Measurements from ENCODE around the gene FGF14.

FGF14 gene

DNA sequence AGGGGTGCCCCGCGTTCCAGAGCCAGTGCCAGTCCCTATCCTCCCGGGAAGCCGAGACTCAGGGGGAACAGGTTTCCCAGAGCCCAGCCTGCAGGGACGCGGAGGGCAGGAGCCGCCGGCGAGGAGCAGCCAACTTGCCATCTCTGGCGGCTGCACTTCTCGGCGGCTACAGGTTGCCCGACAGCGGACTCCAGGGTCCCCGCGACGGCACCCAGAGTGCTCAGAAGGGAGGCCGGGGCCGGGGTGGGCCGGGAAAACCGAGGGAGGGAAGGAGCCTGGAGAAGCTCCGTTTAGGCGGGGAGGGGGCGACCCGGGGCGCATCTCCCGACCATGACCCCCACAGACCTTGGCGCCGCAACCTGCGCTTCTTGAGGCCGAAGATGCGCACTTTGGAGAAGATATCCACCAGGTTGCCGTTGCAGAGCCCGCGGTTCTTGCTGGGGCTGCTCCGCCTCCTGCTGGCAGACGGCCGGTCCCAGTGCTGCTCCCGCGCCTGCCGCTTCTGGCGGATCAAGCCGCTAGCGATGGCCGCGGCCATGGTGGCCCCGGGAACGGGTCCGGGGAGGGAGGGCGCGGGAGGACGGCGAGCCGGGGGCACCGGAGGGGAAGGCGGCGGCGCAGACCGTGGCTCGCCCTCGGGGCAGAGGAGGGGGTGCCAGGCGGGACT lies 485.6 kb downstream of the FGF14 start:
- H3K79me1 ChIP-seq (ENCODE audit: low read length): no peaks in the 10 kb centered on the region
- no peak overlapping the region for H2AK5ac ChIP-seq (ENCODE audit: low read length)
- H3K4me3 ChIP-seq (ENCODE audit: low read depth, low read length): peak overlapping the region; percentile 43
- no peak overlapping the region for H2BK120ac ChIP-seq (ENCODE audit: insufficient read depth, low read length, poor library complexity)
- H3K4me2 ChIP-seq (ENCODE audit: low read length): peak overlapping the region; percentile 77
- H2BK5ac ChIP-seq (ENCODE audit: low read depth, low read length, poor library complexity): no peak overlapping the region
- peaks cover 36% of the 10 kb centered on the region for H3K27me3 ChIP-seq (ENCODE audit: insufficient read depth, low read length)
- H3K14ac ChIP-seq (ENCODE audit: low read length): no peak overlapping the region
- H3K4me1 ChIP-seq (ENCODE audit: control insufficient read depth in 1 of 2, insufficient read depth in 2 of 2, low read length in 2 of 2): peaks cover 4 to 11% of the 10 kb centered on the region in 2 experiments
- no peak overlapping the region for H4K12ac ChIP-seq (ENCODE audit: low read depth, low read length)
- H3K9me3 ChIP-seq (ENCODE audit: insufficient read depth, low read depth, low read length): peaks cover 2% of the 10 kb centered on the region
- H2BK12ac ChIP-seq (ENCODE audit: low read length): no peak overlapping the region
- H2AFZ ChIP-seq (ENCODE audit: insufficient read depth, low read length, poor library complexity): no peak overlapping the region
- no peak overlapping the region for H3K4ac ChIP-seq (ENCODE audit: low read depth, low read length)
- H3K79me2 ChIP-seq (ENCODE audit: control insufficient read depth, insufficient read depth, low read length, poor library complexity): no peaks in the 10 kb centered on the region
- no peak overlapping the region for H4K8ac ChIP-seq (ENCODE audit: low read depth, low read length)
- WGBS (ENCODE audit: extremely low coverage, insufficient coverage, insufficient read length): no CpG with 5 or more reads among the region's 62 CpGs
- H3K36me3 ChIP-seq (ENCODE audit: control insufficient read depth in 1 of 2, insufficient read depth in 2 of 2, low read length in 2 of 2): no peaks in the 10 kb centered on the region
- H3K9ac ChIP-seq (ENCODE audit: low read length): no peak overlapping the region
- no peak overlapping the region for H3K23ac ChIP-seq (ENCODE audit: low read length)
- no peak overlapping the region for H4K91ac ChIP-seq (ENCODE audit: low read depth, low read length)
- DNase-seq: no peak
- H3K18ac ChIP-seq (ENCODE audit: low read length): no peak overlapping the region
- H3K27ac ChIP-seq (ENCODE audit: low read depth, low read length): no peak overlapping the region

DNA sequence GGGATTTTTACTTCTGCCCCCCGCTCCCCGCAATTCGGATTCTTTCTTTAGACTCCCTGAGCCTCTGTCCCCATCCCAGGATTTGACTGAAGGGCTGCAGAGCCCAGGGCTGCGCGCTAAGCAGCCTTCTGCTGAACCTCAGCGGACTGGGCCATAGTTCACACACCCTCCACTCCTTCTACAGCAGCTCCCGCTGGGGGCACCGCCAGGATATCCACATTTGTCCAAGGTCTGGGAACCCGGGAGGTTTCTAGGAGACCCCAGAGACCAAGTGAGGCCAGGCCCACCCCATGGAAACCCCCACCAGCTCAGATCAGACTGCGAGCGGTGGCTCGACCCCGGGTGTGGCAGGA lies 486.1 kb downstream of the FGF14 start:
- no peaks in the 10 kb centered on the region for H3K79me1 ChIP-seq (ENCODE audit: low read length)
- H2BK12ac ChIP-seq (ENCODE audit: low read length): no peak overlapping the region
- no peaks in the 10 kb centered on the region for H3K36me3 ChIP-seq (ENCODE audit: control insufficient read depth in 1 of 2, insufficient read depth in 2 of 2, low read length in 2 of 2)
- no peak overlapping the region for H3K4ac ChIP-seq (ENCODE audit: low read depth, low read length)
- no peak overlapping the region for H2AK5ac ChIP-seq (ENCODE audit: low read length)
- no peak overlapping the region for H4K12ac ChIP-seq (ENCODE audit: low read depth, low read length)
- no peak overlapping the region for H2BK5ac ChIP-seq (ENCODE audit: low read depth, low read length, poor library complexity)
- peaks cover 2% of the 10 kb centered on the region for H3K9me3 ChIP-seq (ENCODE audit: insufficient read depth, low read depth, low read length)
- H4K91ac ChIP-seq (ENCODE audit: low read depth, low read length): no peak overlapping the region
- no peak overlapping the region for H3K27ac ChIP-seq (ENCODE audit: low read depth, low read length)
- no peak overlapping the region for H2AFZ ChIP-seq (ENCODE audit: insufficient read depth, low read length, poor library complexity)
- no peak overlapping the region for H3K4me3 ChIP-seq (ENCODE audit: low read depth, low read length)
- H3K23ac ChIP-seq (ENCODE audit: low read length): no peak overlapping the region
- peaks cover 4 to 11% of the 10 kb centered on the region in 2 experiments for H3K4me1 ChIP-seq (ENCODE audit: control insufficient read depth in 1 of 2, insufficient read depth in 2 of 2, low read length in 2 of 2)
- H3K4me2 ChIP-seq (ENCODE audit: low read length): no peak overlapping the region
- WGBS (ENCODE audit: extremely low coverage, insufficient coverage, insufficient read length): no CpG with 5 or more reads among the region's 13 CpGs
- no peak overlapping the region for H3K14ac ChIP-seq (ENCODE audit: low read length)
- DNase-seq: no peak
- H4K8ac ChIP-seq (ENCODE audit: low read depth, low read length): no peak overlapping the region
- H3K18ac ChIP-seq (ENCODE audit: low read length): no peak overlapping the region
- H3K9ac ChIP-seq (ENCODE audit: low read length): no peak overlapping the region
- no peak overlapping the region for H2BK120ac ChIP-seq (ENCODE audit: insufficient read depth, low read length, poor library complexity)
- peaks cover 36% of the 10 kb centered on the region for H3K27me3 ChIP-seq (ENCODE audit: insufficient read depth, low read length)
- no peaks in the 10 kb centered on the region for H3K79me2 ChIP-seq (ENCODE audit: control insufficient read depth, insufficient read depth, low read length, poor library complexity)

DNA sequence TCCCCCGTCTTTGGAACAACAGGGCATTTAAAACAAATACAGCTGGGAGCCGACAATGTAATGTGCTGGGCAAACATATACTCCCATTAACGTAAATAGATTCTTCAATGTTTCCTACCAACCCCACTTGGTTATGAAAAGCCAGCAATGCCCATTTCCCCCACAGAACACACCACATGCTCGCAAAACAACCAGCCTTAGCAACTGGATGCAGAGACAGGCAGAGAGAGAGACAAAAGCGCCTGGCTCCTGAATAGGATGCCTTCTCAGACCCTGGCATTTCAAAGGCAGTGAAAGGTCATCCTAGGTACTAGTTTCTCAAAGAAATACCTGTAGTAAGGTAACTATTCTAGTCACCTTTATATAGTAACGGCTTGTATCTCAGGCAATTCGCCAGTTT lies 486.5 kb downstream of the FGF14 start:
- H4K12ac ChIP-seq (ENCODE audit: low read depth, low read length): no peak overlapping the region
- no CpG with 5 or more reads among the region's 7 CpGs for WGBS (ENCODE audit: extremely low coverage, insufficient coverage, insufficient read length)
- H3K4ac ChIP-seq (ENCODE audit: low read depth, low read length): no peak overlapping the region
- no peaks in the 10 kb centered on the region for H3K79me2 ChIP-seq (ENCODE audit: control insufficient read depth, insufficient read depth, low read length, poor library complexity)
- H3K14ac ChIP-seq (ENCODE audit: low read length): no peak overlapping the region
- no peaks in the 10 kb centered on the region for H3K79me1 ChIP-seq (ENCODE audit: low read length)
- peaks cover 4 to 11% of the 10 kb centered on the region in 2 experiments for H3K4me1 ChIP-seq (ENCODE audit: control insufficient read depth in 1 of 2, insufficient read depth in 2 of 2, low read length in 2 of 2)
- no peak overlapping the region for H3K4me3 ChIP-seq (ENCODE audit: low read depth, low read length)
- peaks cover 36% of the 10 kb centered on the region for H3K27me3 ChIP-seq (ENCODE audit: insufficient read depth, low read length)
- H3K36me3 ChIP-seq (ENCODE audit: control insufficient read depth in 1 of 2, insufficient read depth in 2 of 2, low read length in 2 of 2): no peaks in the 10 kb centered on the region
- no peak overlapping the region for H2AK5ac ChIP-seq (ENCODE audit: low read length)
- H2AFZ ChIP-seq (ENCODE audit: insufficient read depth, low read length, poor library complexity): no peak overlapping the region
- no peak overlapping the region for H3K9ac ChIP-seq (ENCODE audit: low read length)
- no peak overlapping the region for H3K27ac ChIP-seq (ENCODE audit: low read depth, low read length)
- no peak overlapping the region for H2BK120ac ChIP-seq (ENCODE audit: insufficient read depth, low read length, poor library complexity)
- H4K91ac ChIP-seq (ENCODE audit: low read depth, low read length): no peak overlapping the region
- H3K9me3 ChIP-seq (ENCODE audit: insufficient read depth, low read depth, low read length): peaks cover 2% of the 10 kb centered on the region
- no peak overlapping the region for H3K18ac ChIP-seq (ENCODE audit: low read length)
- no peak overlapping the region for H2BK12ac ChIP-seq (ENCODE audit: low read length)
- no peak for DNase-seq
- peak overlapping the region; percentile 93 for H3K23ac ChIP-seq (ENCODE audit: low read length)
- no peak overlapping the region for H4K8ac ChIP-seq (ENCODE audit: low read depth, low read length)
- no peak overlapping the region for H3K4me2 ChIP-seq (ENCODE audit: low read length)
- no peak overlapping the region for H2BK5ac ChIP-seq (ENCODE audit: low read depth, low read length, poor library complexity)

DNA sequence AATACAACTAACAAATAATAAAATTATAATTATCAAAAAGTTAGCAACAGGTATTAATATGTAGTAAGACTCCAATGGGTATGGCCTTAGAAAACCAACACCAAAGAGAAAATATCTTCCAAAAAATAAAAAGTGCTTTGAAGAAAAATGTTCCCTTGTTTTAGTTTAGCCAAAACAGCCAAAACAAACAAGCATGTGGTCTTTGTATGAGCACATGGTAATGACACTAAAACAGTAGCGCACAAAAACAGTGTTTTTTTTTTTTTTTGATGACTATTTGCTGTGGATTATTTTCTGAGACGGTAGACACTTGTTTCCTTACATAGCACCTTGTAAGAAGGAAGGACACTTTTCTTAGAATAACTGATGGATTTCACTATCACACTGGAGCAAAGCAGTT lies 490.1 kb downstream of the FGF14 start:
- H3K79me1 ChIP-seq (ENCODE audit: low read length): no peaks in the 10 kb centered on the region
- DNase-seq: no peak
- H3K9me3 ChIP-seq (ENCODE audit: insufficient read depth, low read depth, low read length): no peaks in the 10 kb centered on the region
- no peak overlapping the region for H2AFZ ChIP-seq (ENCODE audit: insufficient read depth, low read length, poor library complexity)
- H3K79me2 ChIP-seq (ENCODE audit: control insufficient read depth, insufficient read depth, low read length, poor library complexity): no peaks in the 10 kb centered on the region
- H2BK120ac ChIP-seq (ENCODE audit: insufficient read depth, low read length, poor library complexity): no peak overlapping the region
- H4K91ac ChIP-seq (ENCODE audit: low read depth, low read length): no peak overlapping the region
- H4K12ac ChIP-seq (ENCODE audit: low read depth, low read length): no peak overlapping the region
- H3K4me3 ChIP-seq (ENCODE audit: low read depth, low read length): no peak overlapping the region
- no peak overlapping the region for H3K9ac ChIP-seq (ENCODE audit: low read length)
- no peak overlapping the region for H3K18ac ChIP-seq (ENCODE audit: low read length)
- WGBS (ENCODE audit: extremely low coverage, insufficient coverage, insufficient read length): no CpG with 5 or more reads among the region's 2 CpGs
- no peak overlapping the region for H2BK12ac ChIP-seq (ENCODE audit: low read length)
- no peak overlapping the region for H2BK5ac ChIP-seq (ENCODE audit: low read depth, low read length, poor library complexity)
- no peak overlapping the region for H2AK5ac ChIP-seq (ENCODE audit: low read length)
- H3K27me3 ChIP-seq (ENCODE audit: insufficient read depth, low read length): peaks cover 16% of the 10 kb centered on the region
- H3K4me1 ChIP-seq (ENCODE audit: control insufficient read depth in 1 of 2, insufficient read depth in 2 of 2, low read length in 2 of 2): peaks cover 4 to 11% of the 10 kb centered on the region in 2 experiments
- H3K14ac ChIP-seq (ENCODE audit: low read length): no peak overlapping the region
- H3K27ac ChIP-seq (ENCODE audit: low read depth, low read length): no peak overlapping the region
- H3K23ac ChIP-seq (ENCODE audit: low read length): no peak overlapping the region
- no peak overlapping the region for H3K4ac ChIP-seq (ENCODE audit: low read depth, low read length)
- H4K8ac ChIP-seq (ENCODE audit: low read depth, low read length): no peak overlapping the region
- no peak overlapping the region for H3K4me2 ChIP-seq (ENCODE audit: low read length)
- no peaks in the 10 kb centered on the region for H3K36me3 ChIP-seq (ENCODE audit: control insufficient read depth in 1 of 2, insufficient read depth in 2 of 2, low read length in 2 of 2)
